GM19238 (cell line): ENCODE measurements around the gene ZNF469.
"Not testable (repeated sequence)": the region's sequence is repeated elsewhere in the genome, so short reads cannot be mapped to it uniquely, and the experiment has no call there.

Source experiments
- DNase-seq: peaks from one replicate; pipeline ENCODE4 v3.0.0; 2011; ENCODE audit warnings: low spot score; ENCODE audit not compliant: insufficient read length

Gene ZNF469

DNA sequence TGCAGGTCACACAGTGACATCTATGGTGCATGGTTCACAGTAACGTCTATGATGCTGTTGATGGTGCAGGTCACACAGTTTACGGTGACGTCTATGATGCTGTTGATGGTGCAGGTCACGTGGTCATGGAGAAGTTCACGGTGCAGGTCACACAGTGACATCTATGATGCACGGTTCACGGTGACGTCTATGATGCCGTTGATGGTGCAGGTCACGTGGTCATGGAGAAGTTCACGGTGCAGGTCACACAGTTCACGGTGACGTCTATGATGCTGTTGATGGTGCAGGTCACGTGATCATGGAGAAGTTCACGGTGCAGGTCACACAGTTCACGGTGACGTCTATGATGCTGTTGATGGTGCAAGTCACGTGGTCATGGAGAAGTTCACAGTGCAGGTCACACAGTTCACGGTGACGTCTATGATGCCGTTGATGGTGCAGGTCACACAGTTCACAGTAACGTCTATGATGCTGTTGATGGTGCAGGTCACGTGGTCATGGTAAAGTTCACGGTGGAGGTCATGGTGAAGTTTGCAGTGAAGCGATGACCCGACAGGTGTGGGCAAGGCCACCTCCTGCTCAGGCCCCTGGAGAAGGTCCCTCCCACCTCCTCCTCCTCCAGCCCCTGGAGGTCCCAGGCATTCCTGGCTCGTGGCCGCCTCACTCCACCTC is 27.7 kb downstream of the ZNF469 start:
- not testable (repeated sequence) for DNase-seq

DNA sequence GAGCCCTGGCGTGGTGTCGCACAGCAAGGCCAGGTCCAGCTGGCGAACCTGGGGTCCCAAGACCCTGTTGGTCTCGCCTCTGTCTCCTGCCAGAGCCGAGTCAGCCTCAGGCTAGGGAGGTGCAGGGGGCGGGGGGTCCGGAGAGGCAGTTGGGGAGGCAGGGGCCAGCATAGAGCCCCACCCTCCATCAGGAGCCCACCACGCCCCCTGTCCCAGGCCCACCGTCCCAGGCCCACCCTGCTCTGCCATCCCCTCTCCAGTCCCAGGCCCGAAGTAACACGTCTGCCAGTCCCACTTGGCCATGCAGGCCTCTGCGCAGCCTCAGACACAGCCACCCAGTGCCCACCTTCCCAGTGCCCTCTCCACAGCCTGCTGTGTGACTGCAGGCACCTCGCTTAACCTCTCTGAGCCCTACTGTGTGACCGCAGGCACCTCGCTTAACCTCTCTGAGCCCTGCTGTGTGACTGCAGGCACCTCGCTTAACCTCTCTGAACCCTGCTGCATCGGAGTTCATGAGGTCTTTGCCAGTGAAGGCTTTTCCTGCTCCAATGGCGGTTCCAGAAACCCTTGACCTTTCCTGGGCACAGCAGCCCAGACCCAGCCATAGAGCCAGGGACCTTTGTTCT is 29.3 kb downstream of the ZNF469 start:
- DNase-seq: no peak

DNA sequence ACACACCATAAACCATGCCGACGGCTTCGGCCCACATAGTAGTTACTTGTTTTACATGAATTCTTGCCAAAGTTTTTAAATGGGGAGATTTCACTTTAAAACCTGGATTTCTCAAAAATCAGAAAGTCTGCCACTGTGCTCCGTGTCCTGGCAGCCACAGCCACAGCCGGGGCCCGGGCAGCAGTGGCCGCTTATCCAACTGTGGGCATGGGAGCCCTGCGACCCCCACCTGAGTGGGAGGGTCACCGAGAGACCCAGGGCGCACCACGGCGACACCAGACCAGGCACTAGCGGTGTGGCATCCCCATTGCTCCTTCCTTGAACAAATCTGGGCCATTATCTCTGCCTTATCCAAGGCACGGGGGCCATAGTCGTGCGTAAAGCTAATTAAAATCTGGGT is 30.0 kb downstream of the ZNF469 start:
- DNase-seq: no peak

DNA sequence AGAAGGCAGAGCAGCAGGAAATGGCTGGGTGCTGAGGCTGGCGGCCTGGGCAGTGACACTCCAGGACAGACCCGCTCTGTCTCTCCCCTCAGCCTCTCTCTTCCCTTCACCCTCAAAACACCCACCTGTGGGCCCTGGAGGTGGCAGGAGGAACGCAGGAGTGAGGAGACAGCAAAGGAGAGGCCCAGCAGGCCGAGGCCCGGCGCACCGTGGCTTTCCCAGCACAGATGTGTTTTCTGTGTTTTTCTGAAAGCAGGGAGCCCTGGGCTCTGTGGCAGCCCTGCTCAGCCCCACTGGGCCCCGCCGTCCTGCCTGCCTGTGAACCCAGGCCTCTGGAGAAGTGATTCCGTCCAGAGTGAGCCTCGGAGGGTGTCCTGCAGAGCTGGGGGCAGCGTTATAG is 30.5 kb downstream of the ZNF469 start:
- DNase-seq: no peak

DNA sequence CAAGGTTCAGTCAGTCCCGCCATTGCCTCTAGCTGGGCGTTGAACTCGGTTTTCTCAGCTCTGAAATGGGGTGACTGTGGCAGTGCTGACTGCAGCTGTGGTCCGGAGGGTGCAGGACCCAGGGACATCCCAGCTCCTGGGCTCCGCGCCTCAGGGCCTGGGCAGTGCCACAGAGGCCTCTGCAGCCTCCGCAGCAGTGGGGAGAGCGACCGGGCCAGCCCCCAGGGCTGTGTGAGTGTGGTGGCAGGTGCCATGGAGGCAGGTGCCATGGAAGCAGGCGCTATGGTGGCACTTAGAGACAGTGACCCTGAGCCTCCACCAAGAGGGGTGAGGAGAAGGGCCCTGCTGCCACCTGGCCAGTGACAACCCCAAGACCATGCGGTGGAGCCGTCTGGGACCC is 30.9 kb downstream of the ZNF469 start:
- no peak for DNase-seq

DNA sequence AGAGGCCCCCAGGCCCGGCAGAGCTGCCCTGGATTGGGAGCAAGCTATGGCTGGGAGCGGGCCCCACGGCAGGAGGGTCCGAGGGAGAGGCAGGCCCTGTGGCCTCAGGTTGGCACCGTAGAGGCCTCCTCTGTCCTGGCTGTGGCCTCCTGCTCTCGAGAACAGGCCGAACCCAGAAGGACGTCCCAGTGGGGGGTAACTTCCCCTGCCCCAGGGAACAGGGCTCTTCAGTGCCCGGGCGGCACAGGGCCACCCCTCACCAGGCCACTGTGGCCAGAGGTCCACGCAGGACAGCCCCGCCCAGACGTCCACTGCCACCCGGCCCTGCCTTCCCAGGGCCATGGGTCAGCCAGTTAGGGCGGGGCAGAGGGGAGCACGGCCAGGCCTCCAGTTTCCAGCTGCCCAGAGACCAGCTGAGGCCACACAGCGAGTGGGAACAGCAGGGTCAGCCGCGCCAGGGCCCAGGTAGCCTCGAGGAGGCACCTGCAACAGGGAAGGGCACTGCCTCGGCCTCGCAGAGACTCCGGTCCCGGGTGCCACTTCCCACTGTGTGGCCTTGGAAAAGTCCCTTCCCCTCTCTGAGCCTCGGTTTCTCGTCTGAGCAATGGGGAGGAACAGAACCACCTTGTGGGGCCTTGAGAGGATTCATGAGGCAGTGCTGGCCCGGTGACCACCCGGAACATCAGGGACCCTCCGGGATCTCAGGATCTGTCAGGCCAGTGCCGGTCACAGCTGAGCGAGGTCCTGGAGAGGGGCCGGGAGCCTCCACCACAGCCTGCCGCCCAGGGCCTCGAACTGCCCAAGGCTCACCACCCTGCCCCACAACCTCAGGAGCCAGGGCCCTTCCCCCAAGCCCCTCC is 32.0 kb downstream of the ZNF469 start:
- no peak for DNase-seq

DNA sequence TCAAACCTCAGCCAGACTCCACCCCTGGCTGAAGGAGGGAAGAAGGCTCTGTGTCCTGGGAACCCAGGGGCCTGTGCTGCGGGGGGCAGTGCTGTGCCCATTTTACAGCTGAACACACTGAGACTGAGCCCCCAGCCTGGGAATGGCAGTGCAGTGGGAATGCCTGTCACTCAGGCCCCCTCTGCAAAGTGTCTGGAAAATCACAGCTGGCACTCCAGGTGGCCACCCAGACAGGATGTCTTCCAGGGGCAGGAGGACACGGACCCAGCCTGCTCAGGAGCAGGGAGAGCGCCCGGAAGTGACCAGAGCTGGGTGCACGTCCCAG is 32.6 kb downstream of the ZNF469 start:
- no peak for DNase-seq

DNA sequence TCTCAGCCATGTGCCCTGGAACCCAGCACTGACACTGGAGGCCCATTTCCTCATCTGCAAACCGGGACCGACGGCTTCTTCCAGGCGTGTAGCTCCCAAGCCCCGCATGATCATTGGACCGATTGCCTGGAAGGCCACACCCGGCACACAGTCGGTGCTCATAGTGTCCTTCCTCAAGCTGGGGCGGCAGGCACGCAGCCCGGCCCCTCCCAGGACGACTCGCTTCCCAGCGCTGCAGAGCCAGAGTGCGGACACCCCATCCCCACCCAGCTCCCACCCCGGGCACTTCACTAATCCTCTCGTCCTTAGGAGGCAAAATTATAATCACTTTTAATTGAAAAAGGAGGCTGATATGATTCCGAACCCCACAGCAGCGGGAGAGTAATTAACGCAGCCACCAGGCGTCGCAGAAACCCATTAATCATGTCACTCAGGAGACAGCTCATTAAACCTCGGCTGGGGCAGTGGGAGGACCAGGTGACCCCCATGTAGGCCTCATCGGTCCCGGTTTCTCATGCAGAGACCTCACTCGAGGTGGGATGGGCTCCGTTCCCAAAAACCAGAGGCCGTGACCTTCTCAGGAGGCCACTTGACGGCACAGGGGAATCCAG is 33.1 kb downstream of the ZNF469 start:
- DNase-seq: no peak

DNA sequence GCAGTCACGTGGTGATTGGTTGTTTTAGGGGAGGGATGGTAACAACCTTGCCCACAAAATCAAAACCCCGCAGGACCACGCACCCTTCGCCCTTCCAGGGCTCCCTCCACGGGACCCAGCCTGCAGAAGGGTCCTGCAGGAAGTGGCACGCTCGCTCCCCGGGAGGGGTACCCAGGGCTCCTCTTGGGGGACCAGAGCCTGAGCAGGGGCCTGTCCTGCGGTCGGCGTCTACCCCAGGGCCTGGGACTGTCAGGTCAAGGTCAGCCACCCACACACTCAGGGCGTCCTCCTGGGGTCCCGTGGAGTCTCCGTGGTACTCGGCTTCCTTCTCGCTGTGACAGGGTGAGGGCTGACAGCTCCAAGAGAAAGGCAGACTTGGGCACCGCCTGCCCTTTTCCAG is 33.9 kb downstream of the ZNF469 start:
- DNase-seq: no peak

DNA sequence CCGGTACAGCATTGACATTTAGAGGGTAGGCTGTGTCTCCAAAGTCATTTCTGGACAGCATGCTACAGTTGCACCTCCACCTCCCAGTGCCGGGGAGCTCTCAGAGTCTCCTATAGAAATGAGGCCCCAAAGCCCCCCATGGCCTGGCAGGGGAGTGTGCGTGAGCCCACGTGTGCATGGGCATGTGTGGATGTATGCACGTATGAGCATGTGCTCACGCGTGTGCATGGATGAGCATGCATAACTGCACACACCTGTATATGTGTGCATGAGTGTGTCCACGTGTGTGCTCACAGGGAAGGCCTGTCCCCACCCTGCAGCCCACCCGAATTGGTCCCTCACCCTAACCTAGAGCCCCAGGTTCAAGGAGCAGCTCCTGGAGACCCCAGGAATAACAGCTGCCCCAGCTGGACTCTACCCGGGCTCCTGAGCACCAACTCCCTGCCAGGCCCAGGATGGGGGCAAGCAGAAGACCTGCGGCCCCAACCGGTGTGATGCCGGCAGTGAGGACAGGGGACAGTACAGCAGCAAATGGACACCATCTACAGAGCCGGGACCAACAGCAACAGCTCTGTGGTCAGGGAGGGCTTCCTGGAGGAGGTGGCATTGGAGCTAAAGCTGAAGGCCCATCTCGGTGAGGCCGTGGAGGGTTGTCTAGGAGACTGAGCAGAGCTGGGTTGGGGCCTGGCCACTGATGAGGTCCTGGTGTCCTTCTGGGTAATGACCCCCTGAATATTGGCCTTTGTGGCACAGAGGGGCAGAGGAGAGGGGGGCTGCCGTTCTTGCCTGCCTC is 35.1 kb downstream of the ZNF469 start:
- DNase-seq: no peak

DNA sequence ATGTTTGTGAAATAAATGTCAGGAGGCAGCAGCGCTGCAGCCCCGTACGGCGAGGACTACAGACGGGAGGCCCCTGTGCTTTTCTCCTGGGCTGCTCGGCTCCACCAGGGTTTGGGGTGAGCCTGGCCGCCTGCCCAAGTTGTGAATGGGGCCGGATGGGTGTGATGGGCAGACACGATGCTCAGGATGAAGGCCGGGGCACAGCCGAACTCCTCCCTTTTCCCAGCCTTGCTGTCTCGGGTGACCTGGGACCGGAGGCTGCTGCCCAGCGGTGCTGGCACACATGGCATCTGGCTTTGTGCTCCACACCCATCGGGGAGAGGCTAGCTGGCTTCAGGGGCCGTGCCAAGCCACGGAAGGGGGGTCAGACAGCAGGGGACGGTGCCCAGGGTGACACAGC is 36.1 kb downstream of the ZNF469 start:
- DNase-seq: no peak

DNA sequence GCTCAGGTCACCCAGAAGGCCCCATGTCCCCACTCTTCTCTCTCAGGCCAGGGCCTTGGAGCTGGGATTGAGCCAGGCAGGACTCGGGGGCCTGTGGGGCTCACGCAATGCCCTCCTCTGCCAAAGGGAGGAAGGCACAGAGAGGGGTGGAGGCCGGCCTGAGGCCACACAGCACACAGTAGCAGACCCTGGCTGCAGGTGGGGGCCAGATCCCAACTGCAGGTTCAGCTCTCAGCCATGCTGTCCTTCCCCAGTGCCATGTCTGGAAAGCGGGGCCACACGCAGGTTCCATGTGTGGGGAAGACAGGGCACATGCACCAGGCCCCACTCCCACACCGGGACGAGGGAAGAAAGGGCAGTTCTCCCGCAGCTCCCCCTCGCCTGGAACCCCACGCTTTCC is 37.0 kb downstream of the ZNF469 start:
- DNase-seq: no peak

DNA sequence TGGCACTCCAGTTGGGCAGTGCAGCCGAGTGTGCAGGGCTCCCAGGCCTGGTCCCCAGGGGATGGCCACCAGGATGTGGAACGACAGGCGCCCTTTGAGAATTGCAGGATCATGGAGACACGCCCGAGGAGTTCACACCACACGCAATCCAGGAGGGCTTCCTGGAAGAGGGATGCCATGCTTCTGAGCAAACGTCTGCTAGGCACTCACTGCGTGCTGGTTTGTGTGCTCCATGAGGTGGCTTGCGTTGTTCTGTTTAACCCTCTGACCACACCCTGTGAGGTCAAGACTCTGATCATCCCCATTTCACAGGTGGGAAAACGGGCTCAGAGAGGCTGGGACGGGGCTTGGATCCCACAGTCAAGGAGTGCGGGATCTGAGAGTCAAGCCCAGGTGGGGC is 37.7 kb downstream of the ZNF469 start:
- DNase-seq: no peak

DNA sequence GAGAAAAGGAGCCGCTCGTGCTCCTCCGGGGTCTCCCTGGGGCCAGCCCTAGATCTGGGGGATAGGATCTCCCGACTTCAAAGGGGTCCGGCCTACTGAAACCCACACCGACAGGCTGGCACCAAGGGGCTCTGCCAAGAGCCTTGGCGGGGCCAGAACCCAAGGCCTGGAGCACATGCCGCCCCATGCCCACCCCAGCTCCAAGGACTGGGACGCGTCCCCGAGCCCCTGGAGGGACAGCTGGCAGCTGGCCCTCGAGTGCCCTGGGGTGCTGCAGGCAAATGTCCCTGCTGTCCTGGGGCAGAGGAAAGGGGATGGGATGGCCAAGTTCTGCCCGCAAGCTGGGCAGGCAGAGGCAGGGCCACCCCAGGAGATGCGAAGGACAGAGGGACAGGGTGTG is 38.5 kb downstream of the ZNF469 start:
- no peak for DNase-seq

DNA sequence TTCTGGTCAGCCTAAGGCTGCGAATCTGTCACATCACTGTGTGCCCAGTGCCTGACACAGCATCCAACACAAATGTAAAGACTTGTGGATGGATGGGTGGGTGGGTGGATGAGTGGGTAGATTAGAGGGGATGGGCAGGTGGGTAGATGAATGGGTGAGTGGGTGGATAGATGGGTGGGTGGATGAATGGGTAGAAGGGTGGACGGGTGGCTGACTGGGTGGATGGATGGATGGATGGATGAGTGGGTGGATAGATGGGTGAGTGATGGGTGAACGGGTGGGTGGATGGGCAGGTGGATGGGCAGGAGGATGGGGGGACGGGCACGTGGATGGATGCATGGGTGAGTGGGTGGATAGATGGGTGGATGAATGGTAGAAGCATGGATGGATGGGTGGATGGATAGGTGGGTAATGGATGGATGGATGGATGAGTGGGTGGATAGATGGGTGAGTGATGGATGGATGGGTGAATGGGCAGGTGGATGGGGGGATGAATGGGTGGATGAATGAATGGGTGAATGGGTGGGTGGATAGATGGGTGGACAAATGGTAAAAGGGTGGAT is 39.2 kb downstream of the ZNF469 start:
- DNase-seq: no peak

DNA sequence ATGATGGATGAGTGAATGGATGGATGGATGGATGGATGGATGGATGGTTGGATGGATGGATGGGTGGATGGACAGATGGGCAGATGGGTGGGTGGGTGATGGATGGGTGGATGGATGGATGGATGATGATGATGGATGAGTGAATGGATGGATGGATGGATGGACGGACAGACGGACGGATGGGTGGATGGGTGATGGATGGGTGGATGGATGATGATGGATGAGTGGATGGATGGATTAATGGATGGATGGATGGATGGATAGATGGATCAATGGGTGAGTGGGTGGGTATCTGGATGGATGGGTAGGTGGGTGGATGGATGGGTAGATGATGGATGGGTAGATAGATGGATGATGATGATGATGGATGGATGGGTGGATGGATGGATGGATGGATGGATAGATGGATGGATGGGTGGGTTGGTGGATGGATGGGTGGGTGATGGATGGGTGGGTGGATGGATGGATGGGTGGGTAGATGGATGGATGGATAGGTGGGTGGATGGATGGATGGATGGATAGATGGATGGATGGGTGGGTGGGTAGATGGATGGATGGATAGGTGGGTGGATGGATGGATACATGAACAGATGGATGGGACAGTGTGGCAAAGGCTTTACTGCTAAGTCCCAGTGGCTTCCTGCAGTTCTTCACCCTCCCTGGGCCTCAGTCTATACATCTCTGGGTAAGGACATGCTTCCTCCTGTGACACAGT is 40.1 kb downstream of the ZNF469 start:
- no peak for DNase-seq

DNA sequence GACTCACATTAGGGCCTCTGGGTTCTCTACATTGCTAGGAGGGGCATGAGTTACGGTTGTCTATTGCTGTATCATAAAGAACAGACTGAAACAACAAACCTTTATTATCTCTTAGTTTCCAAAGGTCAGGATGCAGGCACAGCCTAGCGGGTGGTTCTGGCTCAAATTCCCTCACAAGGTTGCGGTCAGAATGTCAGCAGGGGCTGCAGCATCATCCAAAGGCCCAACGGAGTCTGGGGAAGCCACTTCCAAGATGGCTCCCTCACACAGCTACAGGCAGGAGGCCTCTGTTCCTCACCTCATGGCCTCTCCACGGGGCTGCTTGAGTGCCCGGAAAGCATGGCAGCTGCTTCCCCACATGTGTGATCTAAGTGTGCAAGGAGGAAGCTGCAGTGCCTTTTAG is 40.7 kb downstream of the ZNF469 start:
- no peak for DNase-seq

DNA sequence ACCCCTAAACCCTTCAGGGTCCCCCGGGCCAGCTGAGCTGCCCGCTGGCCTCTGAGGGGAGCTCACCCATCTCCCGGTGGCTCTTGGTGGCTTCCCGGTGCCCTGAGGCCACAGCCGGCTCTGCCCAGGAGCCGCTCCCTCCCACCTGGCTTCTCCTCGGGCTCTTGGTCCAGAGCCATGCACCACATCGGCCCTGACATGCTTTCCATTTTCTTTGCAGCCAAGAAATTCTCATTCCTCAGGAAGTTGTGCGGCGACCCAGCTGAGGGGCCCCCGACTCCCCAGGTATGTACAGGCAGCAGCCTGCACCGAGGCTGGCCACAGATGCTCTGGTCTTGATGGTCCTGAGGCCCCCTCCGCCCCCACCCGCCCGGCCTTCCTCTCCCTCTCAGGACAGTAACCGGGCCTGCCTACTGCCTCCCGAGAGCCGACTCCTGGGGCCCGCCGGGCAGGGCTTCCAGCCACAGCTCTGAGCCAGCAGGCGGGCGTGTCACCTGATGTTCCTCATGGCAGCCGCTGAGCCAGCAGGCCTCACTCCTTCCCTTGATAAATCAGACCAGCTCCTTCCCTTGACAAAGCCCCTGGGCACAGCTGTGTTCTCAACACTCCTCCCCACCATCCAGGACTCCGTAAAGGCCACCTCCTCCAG is 42.0 kb downstream of the ZNF469 start:
- DNase-seq: no peak

DNA sequence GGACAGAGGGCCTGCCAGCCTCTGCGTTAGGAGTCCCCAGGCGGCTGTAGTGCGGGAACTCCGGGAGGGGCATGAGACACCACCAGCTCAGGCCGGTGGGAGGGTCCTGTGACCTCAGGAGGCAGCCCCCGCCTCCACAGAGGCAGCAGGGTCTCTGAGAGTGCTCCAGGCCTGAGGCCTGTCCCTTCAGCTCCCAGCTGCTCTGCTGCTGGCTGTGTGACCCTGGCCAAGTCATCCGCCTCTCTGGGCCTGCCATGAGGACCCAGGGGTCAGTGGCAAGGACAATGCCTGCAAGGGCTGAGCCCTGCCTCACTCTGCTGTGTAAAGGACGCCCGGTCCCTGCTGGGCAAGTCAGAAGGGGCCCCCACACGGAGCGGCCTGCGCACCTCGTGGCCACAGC is 43.3 kb downstream of the ZNF469 start:
- DNase-seq: no peak

DNA sequence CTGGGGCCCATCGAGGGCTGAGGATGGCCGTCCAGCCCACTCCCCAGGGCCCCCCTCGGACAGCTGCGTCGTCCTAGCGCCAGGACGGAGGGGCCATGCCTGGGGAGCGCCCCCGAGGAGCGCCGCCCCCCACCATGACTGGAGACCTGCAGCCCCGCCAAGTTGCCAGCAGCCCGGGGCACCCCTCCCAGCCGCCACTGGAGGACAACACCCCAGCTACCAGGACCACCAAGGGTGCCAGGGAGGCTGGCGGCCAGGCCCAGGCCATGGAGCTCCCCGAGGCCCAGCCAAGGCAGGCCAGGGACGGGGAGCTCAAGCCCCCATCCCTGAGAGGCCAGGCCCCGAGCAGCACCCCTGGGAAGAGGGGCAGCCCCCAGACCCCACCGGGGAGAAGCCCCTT is 44.6 kb downstream of the ZNF469 start:
- DNase-seq: no peak
